Activated T-cell treated with anti-CD3 and anti-CD28 coated beads for 1 hour (primary cell): ENCODE data around the gene MAN1C1.

ENCODE experiments used
- DNase-seq: peaks from one replicate; pipeline ENCODE4 v3.0.0-alpha.2; 2020; ENCODE audit warnings: low read depth

Gene MAN1C1

DNA sequence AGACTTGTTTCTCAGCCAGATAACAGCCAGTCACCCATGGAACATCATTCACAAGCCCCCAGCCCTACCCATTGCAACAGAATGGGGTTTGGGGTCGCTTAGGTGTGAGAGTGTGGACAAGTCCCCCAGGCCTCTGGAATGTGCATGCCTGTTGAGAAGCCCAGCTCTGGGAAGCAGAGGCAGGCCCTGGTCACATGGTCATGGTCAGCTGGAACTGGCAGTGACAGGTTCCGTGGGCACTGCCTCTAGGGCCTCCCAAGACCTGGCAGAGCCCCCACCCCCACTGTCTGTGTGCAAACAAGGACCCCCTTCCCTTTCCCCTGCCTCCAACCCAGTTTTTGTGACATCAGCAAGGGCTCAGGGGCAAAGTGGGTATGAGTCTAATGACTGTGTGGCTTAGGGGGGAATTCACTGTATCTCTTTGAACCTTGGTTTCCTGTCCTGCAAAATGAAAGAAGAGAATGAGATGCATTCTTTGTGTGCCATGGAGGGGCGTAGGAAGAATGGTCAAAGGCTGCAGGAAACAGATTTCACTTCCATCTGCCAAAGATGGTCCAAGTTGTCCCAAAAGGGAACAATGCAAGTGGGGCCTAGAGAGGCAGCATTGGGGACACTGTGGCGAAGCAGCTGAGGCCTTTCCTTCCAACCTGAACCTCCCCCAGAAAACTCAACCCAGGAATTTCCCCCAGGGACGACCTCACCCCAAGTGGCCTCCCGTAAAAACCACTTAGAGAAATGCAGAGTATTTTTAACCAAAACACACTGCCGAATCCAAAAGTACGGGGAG lies 148.7 kb downstream of the MAN1C1 start:
- DNase-seq, result no peak

GRCh38 chr1:25765923-25766589 lies 149.5 kb downstream of the MAN1C1 start:
- no peak for DNase-seq

DNA sequence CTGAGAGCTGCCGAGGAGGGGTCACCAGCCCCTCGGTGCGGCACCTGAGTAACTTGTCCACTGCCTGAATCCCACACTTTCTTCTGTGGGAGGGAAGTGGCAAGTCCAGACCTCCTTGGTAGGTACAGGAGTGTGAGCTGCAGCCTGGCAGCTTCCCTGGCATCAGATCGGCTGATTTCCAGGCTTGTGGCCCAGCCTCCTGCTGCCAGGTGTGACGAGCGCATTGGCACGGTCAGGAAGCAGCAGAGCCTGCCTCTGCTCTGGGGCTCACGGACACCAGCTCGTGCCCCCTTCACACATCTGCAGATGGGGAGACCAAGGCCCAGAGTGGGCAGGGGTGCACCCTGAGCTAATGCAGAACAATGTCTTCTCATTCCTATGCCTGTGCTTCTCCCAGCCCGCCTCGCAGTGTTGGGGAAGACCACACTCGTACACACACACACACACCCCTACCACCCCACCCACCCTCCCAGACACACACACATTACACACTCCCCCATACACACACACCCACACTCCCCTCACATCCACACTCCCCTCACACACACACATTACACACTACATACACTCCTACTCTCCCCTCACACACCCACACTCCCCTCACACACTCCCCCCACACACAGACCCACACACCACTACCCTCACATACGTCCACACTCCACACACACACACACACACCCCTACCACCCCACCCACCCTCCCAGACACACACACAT lies 150.3 kb downstream of the MAN1C1 start:
- DNase-seq, result no peak

DNA sequence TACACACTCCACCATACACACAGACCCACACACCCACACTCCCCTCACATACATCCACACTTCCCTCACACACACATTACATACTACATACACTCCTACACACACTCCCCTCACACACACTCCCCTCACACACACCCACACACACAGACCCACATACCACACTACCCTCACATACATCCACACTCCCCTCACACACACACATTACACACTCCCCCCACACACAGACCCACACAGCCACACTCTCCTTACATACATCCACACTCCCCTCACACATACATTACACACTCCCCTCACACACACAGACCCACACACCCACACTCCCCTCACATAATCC lies 150.8 kb downstream of the MAN1C1 start:
- DNase-seq, result no peak

DNA sequence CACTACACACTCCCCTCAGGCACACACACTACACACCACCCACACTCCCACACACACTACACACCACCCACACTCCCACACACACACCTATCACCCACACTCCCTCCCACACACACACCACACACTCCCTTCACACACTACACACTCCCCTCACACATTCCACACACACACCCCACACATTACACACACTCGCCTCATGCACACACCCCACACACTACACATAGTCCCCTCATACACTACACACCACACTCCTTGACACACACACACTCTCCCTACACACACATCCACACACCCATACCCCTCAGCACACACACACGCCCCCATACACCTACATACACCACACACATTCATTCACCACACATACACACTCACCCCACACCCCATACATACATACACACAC lies 152.4 kb downstream of the MAN1C1 start:
- DNase-seq, result no peak

DNA sequence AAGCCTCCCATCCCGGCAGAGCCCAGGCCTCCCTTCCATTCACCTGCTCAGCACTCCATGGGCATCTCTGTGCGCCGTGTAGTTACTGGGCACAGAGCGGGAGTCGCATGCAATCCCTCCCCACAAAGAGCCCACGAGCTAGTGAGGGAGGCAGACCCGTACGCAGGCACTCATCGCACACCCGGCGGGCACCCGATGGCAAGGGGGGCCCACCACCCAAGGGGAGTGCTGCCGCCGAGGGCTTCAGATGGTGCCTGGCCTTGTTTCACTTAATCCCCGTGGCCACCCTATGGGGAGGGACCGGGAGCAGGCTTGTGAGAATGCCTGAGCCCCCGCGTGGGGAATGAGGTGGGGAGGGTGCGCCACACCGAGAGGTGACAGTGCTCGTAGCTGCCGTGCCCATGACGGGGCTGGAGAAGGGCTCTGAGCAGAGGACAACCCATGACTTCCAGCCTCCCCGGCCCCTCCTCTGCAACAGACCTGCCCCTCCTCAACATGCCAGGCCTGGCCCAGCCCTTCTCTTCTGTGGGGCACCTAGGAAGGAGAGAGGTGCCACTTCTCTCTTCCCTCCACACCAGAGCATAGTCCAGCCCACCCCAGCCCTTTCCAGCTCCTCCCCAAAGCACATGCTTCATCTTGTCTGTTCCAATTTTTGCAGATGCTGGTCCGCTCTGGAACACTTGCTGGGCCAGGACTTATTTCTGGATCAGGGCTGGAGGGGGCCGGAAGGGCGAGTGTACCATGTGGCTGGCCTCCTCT lies 153.2 kb downstream of the MAN1C1 start:
- no peak for DNase-seq

DNA sequence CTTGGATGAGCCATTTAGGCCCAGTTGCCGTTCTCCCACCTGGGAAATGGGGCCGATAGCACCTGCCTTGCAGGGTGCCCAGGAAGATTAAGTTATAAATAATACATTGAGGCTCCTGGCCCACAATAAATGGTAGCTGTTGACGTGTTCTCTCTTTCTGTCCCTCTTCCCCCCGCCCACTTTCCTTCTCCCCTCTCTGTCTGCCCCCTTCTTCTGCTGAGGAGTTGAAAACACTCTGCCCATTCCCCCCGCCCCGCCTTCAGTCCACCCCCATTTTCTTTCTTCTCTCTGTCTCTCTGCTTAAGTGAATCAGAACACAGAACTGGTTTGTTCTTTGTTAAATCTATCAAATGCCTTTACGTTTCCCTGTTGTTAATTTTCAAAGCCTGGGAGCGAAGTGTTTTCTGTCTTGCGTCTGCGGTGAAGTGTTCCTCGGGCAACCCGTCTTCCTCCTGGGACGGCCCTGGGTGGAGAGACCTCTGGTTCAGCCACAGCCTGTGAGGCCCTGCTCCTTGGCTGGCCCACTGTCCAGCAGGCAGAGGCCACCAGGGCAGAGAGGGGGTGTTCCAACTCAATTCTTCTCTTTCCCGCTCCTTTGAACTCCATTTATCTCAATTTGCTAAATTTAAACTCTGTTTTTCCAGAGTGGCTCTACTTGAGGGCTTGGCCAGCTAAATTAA lies 154.1 kb downstream of the MAN1C1 start:
- no peak for DNase-seq

DNA sequence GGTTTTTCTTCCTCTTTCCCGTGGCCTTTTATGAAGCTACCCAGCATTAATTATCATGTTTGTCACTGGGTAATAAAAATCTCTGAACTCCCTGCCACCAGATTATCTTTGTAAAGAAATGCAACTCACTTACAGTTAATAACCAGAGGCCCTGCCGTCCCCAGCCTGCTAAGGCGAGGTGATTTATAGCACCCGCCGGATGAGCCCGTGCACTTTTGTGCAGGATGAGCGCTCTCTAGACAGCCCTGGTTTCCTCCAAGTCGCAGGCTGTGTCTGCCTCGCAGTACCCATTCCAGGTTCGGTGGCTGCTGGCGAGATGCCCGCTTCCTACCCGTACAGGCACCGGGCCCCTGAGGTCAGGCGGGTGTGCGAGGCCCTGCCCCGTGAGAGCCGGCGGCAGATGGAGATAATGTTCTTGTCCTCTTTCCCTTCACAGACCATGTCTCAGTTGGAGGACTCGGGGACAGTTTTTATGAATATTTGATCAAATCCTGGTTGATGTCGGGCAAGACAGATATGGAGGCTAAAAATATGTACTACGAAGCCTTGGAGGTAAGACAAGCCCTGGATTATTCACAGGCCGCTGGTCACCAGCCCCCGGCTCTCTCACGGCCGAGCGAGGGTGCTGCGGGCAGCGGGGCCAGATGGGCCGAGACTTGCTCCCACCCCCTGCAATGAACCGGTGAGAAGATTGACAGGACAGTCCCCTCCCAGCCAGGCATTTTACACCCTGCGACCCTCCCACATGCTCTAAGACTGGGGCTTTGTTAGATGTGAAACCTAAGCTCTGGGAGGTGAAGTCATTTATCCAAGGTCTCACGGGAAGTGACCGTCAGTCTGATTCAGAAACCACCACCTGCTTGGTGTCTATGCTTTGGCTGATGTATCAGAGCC lies 154.9 kb downstream of the MAN1C1 start:
- peak; percentile 50 for DNase-seq

- no peak for DNase-seq
Observed at GRCh38 chr1:25772164-25772563, 155.6 kb downstream of the MAN1C1 start.

- no peak for DNase-seq
Observed at GRCh38 chr1:25772692-25773245, 156.2 kb downstream of the MAN1C1 start.

DNA sequence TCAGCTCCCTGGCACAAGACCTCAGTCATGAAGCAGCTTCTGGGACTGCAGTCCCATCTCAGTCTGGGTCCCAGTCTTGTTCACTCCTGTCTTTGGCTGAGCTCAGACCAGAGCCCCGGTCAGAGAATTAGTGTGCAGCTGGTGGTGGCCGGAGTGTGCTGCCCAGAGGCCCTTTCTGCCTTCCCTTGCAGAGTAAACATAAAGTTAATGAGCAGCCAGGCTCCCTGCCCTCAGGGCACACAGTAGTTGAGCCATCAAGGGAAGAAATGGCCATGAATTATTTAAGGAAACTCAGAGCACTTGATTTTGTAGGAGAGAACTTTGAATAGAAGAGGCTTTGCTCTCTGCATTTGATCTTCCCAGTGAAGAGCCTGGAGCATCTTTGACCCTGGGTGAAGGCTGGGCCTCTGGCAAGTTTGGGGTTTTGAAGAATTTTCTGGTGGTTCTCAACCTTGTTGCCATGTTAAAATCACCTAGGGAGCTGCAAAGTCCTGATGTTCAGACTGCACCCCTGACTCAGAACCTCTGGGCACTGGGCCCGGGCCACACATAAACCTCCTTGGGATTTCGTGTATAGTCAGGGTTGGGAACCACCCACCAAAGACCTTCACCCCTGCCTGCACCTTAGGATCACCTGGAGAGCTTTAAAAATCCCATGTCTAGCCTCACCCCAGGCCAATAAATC lies 157.0 kb downstream of the MAN1C1 start:
- no peak for DNase-seq

GRCh38 chr1:25774206-25774803 lies 157.7 kb downstream of the MAN1C1 start:
- DNase-seq, result no peak

DNA sequence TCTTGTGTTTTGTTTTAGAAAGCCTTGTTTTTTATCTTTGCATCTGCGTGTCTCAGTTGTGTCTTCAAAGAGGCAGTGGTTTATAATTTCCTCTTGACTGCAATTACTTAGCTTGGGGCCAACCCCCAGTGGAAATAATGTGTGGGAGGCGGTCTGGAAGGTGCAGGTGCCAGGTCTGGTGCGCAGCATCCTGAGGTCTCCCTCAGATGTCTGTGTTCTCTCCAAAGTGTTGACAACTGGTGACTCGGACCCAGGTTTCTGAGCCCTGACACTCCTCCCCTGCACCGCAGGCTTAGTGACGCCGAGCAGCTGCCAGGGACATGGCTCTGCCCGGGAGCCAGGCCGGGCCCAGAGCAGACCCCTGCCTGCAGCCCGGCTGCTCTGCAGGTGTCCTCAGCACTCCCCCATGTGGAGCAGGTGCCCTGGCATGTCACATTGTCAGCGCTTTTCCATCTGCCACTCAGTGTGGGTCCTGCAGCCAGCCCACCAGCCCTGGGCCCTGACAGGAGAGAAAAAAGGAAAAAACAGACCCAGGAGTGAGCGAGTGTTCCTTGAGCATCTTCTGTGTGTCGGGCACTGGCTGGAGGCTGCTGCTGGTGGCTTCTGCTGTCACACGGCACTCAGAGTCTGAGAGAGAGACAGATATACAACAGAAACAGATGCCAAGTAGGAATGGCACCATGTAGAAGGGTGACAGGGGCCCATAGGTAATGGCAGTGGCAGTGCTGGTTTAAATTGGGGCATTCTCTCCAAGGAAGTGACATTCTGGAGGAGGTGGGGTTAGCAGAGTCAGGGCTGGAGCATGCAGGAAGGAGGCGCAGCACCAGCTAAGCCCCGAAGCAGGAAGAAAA lies 158.6 kb downstream of the MAN1C1 start:
- peak; percentile 68 for DNase-seq

DNA sequence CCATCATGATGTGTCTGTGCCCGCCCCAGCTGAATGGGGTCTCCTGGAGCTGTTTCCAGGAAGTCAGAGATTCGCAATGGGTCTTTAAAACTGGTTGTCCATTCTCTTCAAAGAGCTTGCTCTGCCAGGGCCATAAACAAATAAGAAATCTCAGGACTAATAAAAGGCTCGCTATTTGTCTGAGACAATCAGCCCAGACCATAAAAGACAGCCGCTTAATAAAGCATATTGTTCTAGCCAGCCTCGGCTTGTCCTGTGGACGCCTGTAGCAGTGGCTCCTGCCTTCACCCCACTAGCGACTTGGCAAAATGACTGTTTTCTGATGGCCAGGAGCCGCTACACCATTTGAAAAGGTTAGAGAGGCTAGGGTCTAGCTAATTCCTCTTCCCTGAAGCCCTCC lies 162.8 kb downstream of the MAN1C1 start:
- no peak for DNase-seq

DNA sequence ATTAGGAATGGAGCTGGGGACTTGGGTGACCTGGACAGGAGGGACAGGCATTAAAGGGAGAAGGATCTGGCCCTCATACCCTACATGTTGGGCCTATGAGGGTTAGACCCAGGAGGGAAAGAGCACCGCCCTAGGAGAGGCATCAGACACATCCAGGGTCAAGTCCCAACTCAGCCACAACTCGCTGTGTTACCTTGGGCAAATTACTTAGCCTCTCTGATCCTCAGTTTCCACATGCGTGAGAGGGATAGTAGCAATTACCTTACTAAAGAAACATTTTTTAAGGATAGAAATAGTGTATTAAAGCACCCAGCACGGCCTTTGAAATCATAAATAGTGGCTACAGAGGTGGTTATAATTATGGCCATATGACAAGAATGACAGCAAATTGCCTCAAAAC lies 163.3 kb downstream of the MAN1C1 start:
- no peak for DNase-seq

GRCh38 chr1:25780318-25781129 lies 163.9 kb downstream of the MAN1C1 start:
- no peak for DNase-seq

- no peak for DNase-seq
Observed at GRCh38 chr1:25781130-25781433, 164.5 kb downstream of the MAN1C1 start.
